AG08395 (cell line): ENCODE results near the gene MLH1.
"Not testable (repeated sequence)": the region's sequence is repeated elsewhere in the genome, so short reads cannot be mapped to it uniquely, and the experiment has no call there.

Experiments used
- DNase-seq: peaks from one replicate; pipeline ENCODE4 v3.0.0; 2012; ENCODE audit warnings: mixed read lengths, low spot score

Gene MLH1

GRCh38 chr3:37039161-37039846, 46.0 kb downstream of the MLH1 start:
- no peak for DNase-seq

DNA sequence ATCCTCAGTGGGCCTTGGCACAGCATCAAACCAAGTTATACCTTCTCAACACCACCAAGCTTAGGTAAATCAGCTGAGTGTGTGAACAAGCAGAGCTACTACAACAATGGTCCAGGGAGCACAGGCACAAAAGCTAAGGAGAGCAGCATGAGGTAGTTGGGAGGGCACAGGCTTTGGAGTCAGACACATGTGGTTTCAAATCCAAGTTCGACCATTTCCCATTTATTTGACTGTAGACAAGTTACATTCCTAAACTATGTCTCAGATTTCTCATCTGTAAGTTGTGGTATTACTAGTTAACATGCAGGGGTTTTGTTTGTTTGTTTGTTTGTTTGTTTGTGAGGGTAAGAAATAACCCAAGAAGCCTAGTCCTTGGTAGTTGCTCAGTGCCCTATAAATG, 46.9 kb downstream of the MLH1 start:
- peak; percentile 25 for DNase-seq

GRCh38 chr3:37041546-37042195, 48.4 kb downstream of the MLH1 start:
- no peak for DNase-seq

DNA sequence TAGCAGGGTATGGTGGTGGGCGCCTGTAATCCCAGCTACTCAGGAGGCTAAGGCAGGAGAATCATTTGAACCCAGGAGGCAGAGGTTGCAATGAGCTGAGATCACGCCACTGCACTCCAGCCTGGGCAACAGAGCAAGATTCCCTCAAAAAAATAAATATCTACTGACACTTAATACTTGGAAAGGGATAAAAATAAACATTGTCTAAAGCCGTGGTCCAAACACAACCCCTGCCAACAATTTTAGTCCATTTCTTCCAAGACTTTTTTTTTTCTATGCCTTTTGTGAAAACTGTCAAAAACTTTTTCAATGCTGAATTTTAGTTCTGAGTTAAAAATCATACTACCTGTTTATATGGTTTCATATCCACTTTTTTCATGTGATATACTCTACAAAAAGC, 49.4 kb downstream of the MLH1 start:
- not testable (repeated sequence) for DNase-seq

DNA sequence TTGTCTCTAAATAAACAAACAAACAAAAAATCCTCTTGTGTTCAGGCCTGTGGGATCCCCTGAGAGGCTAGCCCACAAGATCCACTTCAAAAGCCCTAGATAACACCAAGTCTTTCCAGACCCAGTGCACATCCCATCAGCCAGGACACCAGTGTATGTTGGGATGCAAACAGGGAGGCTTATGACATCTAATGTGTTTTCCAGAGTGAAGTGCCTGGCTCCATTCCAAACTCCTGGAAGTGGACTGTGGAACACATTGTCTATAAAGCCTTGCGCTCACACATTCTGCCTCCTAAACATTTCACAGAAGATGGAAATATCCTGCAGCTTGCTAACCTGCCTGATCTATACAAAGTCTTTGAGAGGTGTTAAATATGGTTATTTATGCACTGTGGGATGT, 57.0 kb downstream of the MLH1 start:
- DNase-seq: no peak

DNA sequence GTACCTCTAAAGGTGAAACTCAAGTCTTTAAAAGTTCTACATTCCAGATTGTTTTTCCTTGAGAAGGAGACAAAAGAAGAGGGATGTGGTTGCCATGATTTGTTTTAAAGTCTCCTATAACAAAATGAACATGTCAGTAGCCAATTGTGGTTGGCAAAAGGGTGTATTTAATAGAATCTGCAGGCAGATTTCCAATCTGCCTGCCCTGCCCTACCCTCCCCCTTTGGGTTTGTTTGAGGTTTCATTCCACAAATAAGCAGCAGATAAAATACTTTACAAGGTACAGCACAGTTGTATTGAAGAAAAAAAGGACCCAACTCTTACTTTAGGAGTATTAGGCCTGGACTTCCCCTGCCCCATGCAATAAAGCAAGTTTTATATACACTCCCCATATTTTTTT, 59.5 kb downstream of the MLH1 start:
- DNase-seq: no peak

DNA sequence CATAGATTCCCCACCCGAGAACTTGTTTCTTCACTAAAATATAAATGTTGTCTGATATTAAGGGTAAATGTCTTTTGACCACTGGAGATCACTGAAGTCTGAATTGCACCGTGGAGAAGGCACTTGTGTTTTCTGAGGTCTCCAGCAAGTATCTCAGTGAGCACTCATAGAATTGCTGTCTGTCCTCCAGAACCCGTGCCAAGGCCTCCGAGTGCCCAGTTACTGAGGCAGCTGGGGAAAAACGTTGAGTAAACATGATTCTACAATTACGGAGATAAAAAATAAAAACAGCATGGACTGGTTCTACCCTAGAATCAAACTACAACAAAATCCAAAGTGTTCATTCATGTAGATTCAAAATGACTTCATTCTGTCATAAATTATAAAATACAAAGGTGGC, 60.0 kb downstream of the MLH1 start:
- DNase-seq: no peak

DNA sequence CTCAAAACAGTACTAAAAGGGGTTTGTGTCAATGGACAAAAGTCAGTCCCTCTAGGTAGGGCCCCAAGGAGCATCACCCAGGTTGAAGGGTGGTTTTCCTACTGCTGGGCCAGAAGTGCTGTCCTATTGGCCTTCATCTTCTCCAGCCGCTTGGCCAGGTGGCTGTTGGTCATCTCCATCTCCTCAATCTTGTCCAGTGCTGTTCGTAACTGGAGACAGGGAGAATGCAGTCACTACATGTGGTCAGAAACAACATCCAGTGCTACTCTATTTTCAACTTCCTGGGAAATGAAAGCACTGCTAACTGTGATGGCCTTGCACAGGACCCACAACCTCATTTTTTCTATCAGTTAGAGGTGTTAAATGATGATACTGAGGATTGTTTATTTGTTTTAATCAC, 60.4 kb downstream of the MLH1 start:
- DNase-seq: no peak

DNA sequence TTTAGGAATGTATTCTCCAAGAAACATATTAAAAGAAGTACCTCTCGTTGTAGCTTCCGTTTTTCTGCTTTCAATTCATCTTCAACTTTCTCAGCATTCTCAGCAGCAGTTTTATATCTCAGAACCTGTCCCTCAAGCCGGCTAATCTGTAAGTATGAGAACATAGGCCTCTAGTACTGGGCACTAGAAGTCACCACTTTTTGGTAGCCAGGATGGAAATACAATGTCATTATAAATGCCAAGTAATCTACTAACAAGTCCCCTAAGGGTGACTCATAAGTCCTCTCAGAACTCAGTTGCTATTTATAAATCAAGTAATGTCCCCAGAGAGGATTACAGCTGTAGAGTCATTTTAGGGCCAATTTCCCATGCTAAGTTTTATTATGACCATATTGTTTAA, 61.1 kb downstream of the MLH1 start:
- peak; percentile 89 for DNase-seq

GRCh38 chr3:37055077-37055476, 61.8 kb downstream of the MLH1 start:
- DNase-seq: not testable (repeated sequence)

- no peak for DNase-seq
Measured at GRCh38 chr3:37056826-37057225, 63.5 kb downstream of the MLH1 start.

DNA sequence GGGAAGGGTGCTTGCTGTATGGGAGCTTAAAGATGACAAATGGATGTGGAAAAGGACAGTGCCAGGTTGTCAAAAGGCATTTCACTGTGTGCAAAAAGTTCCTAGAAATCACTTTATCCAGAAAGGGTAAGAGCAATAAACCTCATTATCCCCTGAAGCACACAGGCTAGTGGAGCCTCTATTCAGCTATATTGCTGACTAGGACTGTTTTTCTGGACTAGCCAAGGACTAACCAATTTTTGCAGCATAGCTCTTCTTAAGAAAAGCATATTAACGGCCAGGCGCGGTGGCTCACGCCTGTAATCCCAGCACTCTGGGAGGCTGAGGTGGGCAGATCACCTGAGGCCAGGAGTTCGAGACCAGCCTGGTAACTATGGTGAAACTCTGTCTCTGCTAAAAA, 64.8 kb downstream of the MLH1 start:
- no peak for DNase-seq

DNA sequence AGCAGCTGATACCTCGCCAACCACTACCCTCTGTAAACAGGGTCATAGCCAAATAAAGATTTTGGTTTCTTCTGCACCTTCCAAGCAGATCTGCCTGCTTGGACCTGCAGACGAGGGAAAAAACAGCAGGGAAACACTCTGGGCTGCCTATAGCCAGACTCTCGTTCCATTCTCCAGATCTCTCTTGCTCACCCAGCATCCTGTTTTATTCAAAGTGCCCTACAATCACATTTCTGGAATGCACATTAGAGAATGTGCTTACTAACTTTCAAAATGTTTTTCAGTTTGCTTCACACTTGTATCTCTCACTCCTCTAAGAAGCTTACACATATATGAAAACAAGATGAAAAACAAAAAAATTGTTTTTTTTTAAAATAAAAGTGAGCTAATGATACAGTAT, 71.4 kb downstream of the MLH1 start:
- no peak for DNase-seq

GRCh38 chr3:37067577-37067976, 74.3 kb downstream of the MLH1 start:
- DNase-seq: no peak

DNA sequence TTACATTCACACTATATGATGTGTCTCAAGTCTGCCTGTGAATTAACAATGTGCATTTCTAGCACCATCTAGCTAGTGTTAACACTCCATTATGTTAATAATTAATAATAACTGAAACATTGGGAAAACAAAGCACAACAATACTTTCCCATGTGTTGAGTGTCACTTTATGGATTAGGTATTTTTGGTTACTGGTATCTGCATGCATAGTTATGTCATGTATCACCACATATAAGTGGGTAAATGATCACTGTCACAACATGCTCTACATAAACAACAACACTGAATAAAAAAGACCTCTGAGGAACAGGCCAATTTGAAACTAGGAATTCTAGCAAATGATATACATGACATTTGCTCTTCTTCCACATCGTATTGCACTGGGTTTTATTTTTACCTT, 74.7 kb downstream of the MLH1 start:
- DNase-seq: no peak

GRCh38 chr3:37071921-37072320, 78.6 kb downstream of the MLH1 start:
- no peak for DNase-seq

DNA sequence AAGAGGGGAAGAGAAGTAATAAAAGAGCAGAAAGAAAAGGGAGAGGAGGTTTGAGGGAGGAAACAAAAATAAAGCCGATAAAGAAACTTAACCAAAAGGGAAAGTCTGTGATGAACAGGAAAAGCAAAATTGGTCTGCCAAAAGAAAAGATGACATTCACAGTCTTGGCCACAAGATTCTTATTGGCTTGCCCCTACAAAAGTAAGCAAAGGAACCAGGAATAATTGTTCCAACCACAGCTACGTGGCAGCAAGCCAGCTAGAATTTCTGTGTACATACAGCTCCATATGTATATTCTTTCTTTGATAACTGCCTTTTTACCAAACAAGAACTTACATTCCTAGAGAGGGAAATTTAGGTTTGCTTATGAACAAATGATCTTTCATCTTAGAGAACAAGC, 79.6 kb downstream of the MLH1 start:
- peak; percentile 50 for DNase-seq

DNA sequence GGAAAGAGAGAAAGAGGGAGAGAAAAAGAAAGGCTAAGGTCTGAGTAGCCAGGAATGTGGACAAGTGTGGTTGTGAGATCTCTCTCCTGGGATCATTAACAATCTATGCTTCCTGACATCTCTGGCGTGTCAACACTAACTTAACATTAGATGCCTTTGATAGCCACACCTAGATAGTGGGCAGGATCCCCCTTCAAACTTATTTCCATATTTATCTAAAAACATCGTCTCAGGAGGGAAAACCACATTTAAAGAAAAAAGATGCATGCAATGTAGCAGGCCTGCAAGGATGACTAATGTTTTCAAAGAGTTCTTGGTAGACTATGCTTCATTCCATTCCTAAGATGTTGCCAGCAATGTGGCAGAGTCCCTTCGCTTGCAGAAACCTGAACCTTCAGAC, 80.9 kb downstream of the MLH1 start:
- DNase-seq: peak; percentile 67

- no peak for DNase-seq
Measured at GRCh38 chr3:37075955-37076354, 82.6 kb downstream of the MLH1 start.

DNA sequence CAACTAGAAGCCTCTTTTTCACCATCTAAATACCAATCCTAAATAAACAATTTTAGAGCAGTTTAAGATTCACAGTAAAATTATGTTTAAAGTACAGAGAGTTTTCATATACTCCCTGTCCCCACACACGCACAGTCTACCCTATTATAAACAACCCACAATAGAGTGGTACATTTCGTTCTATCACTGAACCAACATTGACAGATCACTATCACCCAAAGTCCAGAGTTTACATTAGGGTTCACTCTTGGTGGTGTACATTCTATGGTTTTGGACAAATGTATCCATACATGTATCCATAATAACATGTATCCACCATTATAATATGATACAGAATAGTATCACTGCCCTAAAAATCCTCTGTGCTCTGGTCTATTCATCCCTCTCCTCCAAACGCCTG, 89.0 kb downstream of the MLH1 start:
- DNase-seq: no peak

GRCh38 chr3:37086918-37087317, 93.6 kb downstream of the MLH1 start:
- DNase-seq: no peak

GRCh38 chr3:37087870-37088269, 94.6 kb downstream of the MLH1 start:
- DNase-seq: no peak

GRCh38 chr3:37092484-37092883, 99.2 kb downstream of the MLH1 start:
- no peak for DNase-seq

- peak; percentile 4 for DNase-seq
Measured at GRCh38 chr3:37093481-37093880, 100.2 kb downstream of the MLH1 start.
